HG03045 (cell line): ENCODE data around the gene MCTP1.

ENCODE experiments used
- ATAC-seq: cut with Tn5 transposase; IDR thresholded peaks from one replicate; pipeline ENCODE4 v1.9.1; 2021; ENCODE audit warnings: mild to moderate bottlenecking, moderate library complexity; ENCODE audit not compliant: unreplicated experiment

Gene MCTP1

DNA sequence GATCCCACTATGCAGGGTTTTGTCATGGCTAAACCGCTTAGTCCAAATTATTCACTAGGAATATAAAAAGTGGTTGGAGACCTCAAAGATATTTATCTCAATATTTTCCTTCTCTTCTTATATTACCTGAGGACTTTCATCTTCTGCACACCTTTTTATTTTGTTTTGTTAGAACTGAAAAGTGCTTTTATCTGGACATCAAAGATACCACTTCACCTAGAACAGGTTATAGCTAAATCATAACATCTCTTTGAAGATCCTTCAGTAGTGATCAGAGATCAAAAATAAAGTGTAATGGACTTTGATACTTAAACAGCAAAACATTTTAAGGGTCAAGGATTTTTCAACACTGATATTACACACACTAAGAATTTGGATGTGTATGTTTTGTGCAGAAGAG lies 160.2 kb downstream of the MCTP1 start:
- no peak for ATAC-seq

DNA sequence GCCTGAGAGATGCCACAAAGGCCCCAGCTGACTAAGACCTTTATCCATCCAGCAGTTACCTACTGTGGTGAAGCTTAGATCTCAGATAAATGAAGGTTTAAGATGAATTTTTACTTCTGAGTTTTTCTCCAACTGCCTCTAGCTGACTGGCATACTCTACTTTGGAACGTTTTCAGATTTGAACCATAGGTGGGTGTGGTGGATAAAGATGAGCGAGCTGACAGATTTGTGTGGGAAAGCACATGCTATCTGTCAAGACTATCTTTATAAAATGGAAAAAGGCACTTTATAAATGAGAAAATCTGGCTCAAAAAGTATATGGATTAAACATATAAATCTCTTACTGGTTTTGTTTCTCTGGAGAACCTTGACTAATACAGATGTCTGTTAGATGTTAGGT lies 160.8 kb downstream of the MCTP1 start:
- no peak for ATAC-seq

GRCh38 chr5:95114902-95115301 lies 170.0 kb downstream of the MCTP1 start:
- ATAC-seq: no peak

DNA sequence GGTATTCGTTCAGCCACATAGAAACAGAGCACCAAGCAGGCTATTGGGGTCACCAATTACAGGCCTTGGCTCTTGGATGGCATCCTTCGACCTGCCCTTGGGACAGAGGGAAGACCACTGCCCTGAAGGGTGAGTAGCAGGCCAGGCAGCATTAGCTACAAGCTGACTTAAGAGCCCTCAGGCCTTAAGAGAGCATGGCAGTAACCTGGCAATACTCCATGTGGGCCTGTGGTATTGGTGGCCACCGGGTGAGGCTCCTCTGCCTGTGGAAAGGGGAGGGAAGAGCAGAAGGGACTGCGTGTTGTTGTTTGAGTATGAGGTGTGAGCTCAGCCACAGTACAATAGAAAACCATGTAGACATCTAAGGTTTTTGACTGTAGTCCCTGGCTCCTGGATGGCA lies 170.6 kb downstream of the MCTP1 start:
- no peak for ATAC-seq

GRCh38 chr5:95113489-95113888 lies 171.4 kb downstream of the MCTP1 start:
- ATAC-seq: no peak

- ATAC-seq: no peak
Observed at GRCh38 chr5:95111141-95111540, 173.8 kb downstream of the MCTP1 start.

DNA sequence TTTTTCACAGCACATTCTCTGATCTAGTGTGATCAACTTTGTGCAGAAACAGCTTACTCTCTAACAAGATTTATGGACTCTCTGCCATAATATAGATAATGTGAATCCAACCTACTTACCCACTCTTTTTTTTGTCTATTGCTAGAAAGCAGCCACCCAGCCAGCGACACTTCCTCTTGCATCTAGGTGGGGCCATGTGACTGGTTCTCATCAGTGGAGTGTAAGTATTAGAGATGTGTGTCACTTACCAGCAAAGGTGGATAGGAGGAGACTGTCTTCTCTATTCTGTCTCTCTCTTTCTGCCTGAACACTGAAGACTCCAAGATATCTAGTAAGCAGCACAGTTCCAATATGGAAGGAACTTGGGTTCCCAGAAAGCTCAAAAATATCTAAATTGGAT lies 174.8 kb downstream of the MCTP1 start:
- ATAC-seq: no peak

- no peak for ATAC-seq
Observed at GRCh38 chr5:95107138-95107537, 177.8 kb downstream of the MCTP1 start.

DNA sequence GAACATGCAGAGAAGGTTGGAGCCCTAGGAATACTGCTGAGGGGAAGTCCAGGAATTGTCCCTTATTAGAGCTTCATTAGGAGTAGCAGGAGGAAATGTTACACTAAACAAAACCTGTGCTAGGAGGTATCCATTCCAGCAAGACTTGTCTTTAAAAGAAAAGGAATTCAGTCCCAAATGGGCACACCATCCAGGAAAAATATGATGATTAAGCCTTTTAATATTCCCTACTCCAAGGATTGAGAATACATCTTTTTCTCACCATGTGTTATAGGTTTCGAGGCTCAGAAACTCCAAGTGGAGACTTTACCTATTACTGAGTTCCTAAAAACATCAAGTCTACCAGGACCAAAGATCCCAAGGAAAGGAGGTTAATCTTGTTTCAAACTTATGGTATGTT lies 179.3 kb downstream of the MCTP1 start:
- ATAC-seq: no peak

- peak; percentile 91 for ATAC-seq
Observed at GRCh38 chr5:95102687-95103086, 182.2 kb downstream of the MCTP1 start.

- peak; percentile 23 for ATAC-seq
Observed at GRCh38 chr5:95102080-95102479, 182.8 kb downstream of the MCTP1 start.

GRCh38 chr5:95100551-95100950 lies 184.3 kb downstream of the MCTP1 start:
- ATAC-seq: no peak

DNA sequence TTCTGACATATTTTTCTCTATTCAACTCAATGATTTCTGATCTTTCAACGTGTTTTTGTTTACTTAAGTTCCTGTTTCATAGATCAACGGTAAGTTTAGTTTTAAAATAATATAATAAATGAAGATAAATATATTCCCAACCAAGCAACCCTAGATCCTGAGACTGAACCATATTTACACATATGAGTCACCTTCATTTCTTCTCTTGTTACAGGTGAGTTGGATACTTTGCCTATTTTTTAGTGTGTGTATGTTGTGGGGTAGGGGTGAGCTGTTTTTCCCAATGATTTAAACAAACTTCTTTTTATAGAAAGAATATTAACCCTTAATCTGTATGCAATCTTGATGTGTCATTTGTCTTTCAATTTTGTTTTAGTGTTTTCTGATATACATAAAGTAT lies 186.9 kb downstream of the MCTP1 start:
- no peak for ATAC-seq

DNA sequence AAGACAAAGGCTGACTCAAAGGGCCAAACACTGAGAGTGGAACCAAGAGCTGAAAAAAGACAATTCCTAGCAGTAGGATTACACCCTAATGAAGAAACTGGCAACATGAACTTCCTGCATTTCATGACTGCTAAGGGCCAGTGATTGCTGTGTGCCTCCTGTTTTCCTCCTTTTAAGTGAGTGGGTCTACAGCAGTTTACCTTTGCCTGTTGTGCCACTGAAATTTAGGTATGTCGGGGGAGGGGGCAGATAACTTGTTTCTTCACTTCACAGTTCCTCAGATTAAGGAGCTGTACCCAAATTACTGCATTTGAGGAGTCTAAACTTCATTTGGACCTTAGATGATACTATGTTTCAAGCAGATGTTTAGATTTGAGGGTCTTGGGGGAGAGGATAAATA lies 191.7 kb downstream of the MCTP1 start:
- ATAC-seq: no peak

DNA sequence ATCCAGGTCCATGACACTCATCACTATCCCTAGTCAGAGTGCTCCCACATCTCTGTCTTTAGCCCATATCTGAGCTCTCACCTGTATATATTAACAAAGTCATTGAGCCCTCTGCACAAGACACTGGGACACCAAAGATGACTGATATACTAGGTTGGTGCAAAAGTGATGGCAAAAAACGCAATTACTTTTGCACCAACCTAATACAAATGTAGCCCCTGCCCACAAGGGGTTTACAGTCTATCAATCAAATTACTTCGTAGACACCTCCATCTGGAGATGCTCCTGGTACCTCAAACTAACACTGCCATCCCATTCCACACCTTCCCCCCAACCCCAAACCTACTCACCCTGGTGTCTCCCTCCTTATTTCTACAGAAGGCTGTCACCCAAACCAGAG lies 194.1 kb downstream of the MCTP1 start:
- ATAC-seq: no peak

DNA sequence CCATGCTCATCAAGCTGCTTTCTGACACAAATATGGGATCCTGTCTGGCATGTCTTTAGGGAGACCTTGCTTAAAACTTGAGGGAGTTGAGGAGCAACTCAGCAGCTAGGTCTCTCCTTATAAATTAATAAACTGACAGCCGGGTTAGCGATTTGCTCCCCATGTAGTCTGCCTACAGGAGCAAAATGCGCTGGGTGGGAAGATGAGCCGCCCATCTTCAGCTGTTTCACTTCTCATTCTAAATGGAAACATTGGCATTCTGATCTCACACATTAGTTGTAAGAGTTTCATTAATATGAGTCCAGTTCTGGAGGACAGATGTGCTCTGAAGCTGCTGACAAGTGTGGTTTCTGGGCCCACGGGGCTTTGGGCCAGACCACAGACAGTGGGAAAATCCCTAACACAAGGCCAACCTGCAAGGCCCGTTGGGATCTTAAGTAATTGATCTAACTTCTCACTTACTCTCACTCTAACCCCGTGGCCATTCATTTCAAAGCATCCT lies 197.0 kb downstream of the MCTP1 start:
- ATAC-seq: peak; percentile 82

DNA sequence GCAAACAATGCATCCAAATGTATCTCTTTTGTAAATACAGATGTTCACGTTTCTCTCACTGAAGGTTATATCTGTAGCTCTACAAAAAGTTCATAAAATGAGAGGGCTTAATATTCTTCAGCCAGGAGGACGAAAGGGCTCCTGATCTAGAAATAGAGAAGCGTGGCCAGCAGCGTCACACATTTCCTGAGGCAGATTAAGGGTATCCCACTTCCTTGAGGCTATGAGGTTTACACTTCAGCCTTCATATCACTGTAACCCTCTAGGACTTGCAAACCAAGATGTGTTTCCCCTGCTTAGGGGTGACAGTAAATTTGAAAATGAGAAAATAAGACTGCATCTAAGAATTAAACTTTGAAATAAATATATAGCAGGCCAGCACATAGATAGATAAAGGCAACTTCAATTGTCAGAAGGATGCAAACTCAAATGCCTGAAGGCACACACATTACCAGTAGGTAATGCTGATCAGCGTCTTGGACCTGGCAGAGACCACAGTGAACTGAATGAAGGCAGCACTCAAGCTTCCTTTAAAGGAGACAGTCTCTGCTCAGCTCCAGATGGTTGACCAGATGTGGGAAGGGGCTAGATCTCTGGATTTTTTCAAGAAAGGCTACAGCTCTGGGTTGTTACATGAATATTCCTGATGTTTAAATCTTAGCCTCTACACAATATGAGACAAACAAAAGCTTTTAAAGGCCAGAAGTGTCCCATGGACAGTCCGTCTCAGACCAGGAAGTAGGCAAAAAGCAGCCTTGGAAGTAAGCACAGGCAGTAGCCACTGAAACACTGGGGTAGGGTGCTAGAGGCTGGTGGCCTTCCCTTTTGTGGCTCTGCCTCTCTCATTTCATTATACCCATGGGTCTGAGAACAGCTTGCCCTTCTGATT lies 197.7 kb downstream of the MCTP1 start:
- ATAC-seq: peak; percentile 38

DNA sequence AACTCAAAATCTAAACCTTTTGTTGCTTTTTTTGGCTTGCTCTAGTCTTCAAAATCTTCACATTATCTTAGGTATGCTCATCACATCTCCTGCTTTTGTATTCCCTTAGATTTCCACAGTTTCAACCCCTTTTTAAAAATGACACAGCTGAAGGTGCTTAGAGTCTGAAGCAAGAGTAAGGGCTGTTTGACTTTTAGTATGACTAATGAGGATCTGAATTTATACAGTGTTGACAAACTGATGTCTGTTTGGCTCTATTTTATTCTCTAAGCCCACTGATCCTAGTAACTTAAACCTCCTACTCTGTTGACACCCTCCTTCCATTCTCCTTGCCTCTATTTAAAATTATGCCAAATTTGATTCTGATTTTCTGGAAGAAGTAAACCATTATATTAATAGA lies 200.1 kb downstream of the MCTP1 start:
- ATAC-seq: no peak

- no peak for ATAC-seq
Observed at GRCh38 chr5:95083606-95084005, 201.3 kb downstream of the MCTP1 start.

GRCh38 chr5:95081982-95082381 lies 202.9 kb downstream of the MCTP1 start:
- no peak for ATAC-seq

- peak; percentile 88 for ATAC-seq
Observed at GRCh38 chr5:95081500-95081960, 203.4 kb downstream of the MCTP1 start.

DNA sequence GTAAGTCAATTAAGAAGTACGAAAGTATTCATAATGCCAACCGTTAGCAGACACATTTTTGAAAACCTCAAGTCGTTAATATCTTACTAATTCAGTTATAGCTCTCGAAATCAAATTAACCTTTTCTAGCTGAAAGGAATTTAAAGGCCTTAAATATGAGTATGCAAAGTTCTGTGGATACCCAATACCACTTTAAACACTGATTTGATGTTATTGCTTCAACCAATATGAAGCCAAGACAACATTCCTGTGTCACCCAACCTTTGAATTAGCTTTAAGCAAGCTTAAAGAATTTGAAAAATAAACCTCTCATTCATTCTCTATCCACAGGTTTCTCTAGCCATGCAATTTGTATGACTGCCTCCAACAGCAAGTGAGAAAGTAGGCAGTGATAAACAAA lies 204.5 kb downstream of the MCTP1 start:
- no peak for ATAC-seq

GRCh38 chr5:95080030-95080429 lies 204.9 kb downstream of the MCTP1 start:
- ATAC-seq: no peak
